Measurements from ENCODE around the gene FANCI. TPM values are rescaled to one million over a fixed set of nuclear protein-coding genes. Genes with fewer than 3 reads are reported as not detected.

Gene FANCI
- total and polyA plus RNA-seq, 2 of the 4 experiments (the other 2 are of a cell fraction): 13.2 to 34.2 TPM

DNA sequence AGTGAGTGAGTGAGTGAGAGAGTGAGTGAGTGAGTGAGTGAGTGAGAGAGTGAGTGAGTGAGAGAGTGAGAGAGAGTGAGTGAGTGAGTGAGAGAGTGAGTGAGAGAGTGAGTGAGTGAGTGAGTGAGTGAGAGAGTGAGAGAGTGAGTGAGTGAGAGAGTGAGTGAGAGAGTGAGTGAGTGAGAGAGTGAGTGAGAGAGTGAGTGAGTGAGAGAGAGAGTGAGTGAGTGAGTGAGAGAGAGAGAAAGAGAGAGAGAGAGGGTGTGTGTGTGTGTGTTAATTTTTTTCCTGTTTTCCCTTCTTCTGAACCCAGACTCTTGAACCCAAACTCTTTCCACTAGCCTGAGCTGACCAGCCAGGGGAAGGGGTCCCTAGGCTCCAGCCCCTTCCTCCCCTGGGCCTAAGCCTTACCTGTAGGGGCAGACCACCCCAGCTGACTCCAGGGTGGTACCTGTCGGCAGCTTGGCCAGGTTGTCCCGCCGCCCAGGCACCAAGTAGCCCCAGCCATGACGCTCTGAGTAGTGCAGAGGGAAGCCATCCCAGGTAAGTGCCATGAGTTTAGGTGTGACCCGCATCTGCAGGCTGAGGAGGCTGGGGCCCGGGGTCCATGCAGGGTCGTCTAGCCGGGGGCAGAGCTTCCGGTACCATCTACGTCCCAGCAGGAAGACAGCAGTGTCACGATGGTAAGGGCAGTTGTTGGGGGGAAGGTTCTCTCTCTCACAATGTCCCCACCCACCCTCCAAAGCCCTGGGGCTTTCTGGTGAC is 81.4 kb downstream of the FANCI start:
- BruUV-seq (replicated peaks): no TSS peak

More for the DNA sequence above, 81.4 kb downstream of the FANCI start:
- Histone ChIP-seq H4K8ac (ENCODE audit: low read depth in 2 of 2, low read length in 2 of 2) (no peak overlapping the region), H3K14ac (replicated peaks; ENCODE audit: low read depth, low read length) (no peak overlapping the region), H2BK15ac (ENCODE audit: low read depth, low read length) (no peak overlapping the region), H3K4me1 (ENCODE audit: control insufficient read depth, insufficient read depth, low read length) (no peaks in the 10 kb centered on the region), H3K4ac (ENCODE audit: low read depth, low read length) (no peak overlapping the region), H3K56ac (ENCODE audit: extremely low read depth, insufficient read depth, low read length) (no peak overlapping the region), H2BK20ac (ENCODE audit: low read depth, low read length) (no peak overlapping the region), H2BK5ac (ENCODE audit: low read depth, low read length, poor library complexity, severe bottlenecking) (no peak overlapping the region), H3K23ac (ENCODE audit: low read depth, low read length) (no peak overlapping the region), H3K4me3 (ENCODE audit: insufficient read depth, low read depth, low read length) (no peak overlapping the region), H3K36me3 (ENCODE audit: control insufficient read depth, insufficient read depth, low read length) (peaks cover 97% of the 10 kb centered on the region), H3K27ac (ENCODE audit: insufficient read depth, low read length) (no peak overlapping the region), H4K5ac (ENCODE audit: low read depth, low read length) (no peak overlapping the region), H3K18ac (ENCODE audit: low read depth, low read length) (no peak overlapping the region), H3K9ac (ENCODE audit: low read depth, low read length) (no peak overlapping the region), H3K4me2 (ENCODE audit: low read depth, low read length) (no peak overlapping the region), H2AK5ac (ENCODE audit: low read depth, low read length) (no peak overlapping the region), H3K9me1 (ENCODE audit: insufficient read depth, low read length) (peaks cover 7% of the 10 kb centered on the region), H2AK9ac (replicated peaks; ENCODE audit: low read depth, low read length, poor library complexity) (no peak overlapping the region), H3K9me3 (ENCODE audit: control insufficient read depth, insufficient read depth, low read length) (no peaks in the 10 kb centered on the region), H3K79me1 (ENCODE audit: low read depth in 1 of 2, low read length in 2 of 2) (peaks cover 44 to 78% of the 10 kb centered on the region in 2 experiments), H2AFZ (replicated peaks; ENCODE audit: low read length, poor library complexity) (no peak overlapping the region), H4K20me1 (ENCODE audit: insufficient read depth, low read length) (peaks cover 46% of the 10 kb centered on the region), H3K27me3 (ENCODE audit: control insufficient read depth, insufficient read depth, low read length) (no peaks in the 10 kb centered on the region), H4K91ac (ENCODE audit: insufficient read depth, low read depth, low read length) (no peak overlapping the region), H2BK120ac (ENCODE audit: low read depth, low read length) (no peak overlapping the region)
- dilution Hi-C loops (cut with HindIII; ENCODE audit: low sequenced_read_pairs, unreplicated experiment) (no loop called here), intact Hi-C loops (cut with micrococcal nuclease) (no loop called here), in situ Hi-C loops (cut with MboI; ENCODE audit: low sequenced_read_pairs) (no loop called here)
- POLR2A ChIA-PET (ENCODE audit: unreplicated experiment): no interaction called here
- no peak for DNase-seq
- ATAC-seq (ENCODE audit: low read depth): no peak
- CTCF ChIA-PET: no interaction called here
- no CpG with 5 or more reads among the region's 11 CpGs for WGBS, 2 experiments (ENCODE audit: extremely low coverage in 2 of 2, insufficient read length in 1 of 2)
- TF ChIP-seq, protein P1, sequence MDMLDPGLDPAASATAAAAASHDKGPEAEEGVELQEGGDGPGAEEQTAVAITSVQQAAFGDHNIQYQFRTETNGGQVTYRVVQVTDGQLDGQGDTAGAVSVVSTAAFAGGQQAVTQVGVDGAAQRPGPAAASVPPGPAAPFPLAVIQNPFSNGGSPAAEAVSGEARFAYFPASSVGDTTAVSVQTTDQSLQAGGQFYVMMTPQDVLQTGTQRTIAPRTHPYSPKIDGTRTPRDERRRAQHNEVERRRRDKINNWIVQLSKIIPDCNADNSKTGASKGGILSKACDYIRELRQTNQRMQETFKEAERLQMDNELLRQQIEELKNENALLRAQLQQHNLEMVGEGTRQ (IDR thresholded peaks at IDR 0.05; ENCODE audit: low read depth, low read length): no peak
- TF ChIP-seq, protein P2, sequence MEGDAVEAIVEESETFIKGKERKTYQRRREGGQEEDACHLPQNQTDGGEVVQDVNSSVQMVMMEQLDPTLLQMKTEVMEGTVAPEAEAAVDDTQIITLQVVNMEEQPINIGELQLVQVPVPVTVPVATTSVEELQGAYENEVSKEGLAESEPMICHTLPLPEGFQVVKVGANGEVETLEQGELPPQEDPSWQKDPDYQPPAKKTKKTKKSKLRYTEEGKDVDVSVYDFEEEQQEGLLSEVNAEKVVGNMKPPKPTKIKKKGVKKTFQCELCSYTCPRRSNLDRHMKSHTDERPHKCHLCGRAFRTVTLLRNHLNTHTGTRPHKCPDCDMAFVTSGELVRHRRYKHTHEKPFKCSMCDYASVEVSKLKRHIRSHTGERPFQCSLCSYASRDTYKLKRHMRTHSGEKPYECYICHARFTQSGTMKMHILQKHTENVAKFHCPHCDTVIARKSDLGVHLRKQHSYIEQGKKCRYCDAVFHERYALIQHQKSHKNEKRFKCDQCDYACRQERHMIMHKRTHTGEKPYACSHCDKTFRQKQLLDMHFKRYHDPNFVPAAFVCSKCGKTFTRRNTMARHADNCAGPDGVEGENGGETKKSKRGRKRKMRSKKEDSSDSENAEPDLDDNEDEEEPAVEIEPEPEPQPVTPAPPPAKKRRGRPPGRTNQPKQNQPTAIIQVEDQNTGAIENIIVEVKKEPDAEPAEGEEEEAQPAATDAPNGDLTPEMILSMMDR (conservative IDR thresholded peaks at IDR 0.05; ENCODE audit: low read depth, low read length): no peak
- TF ChIP-seq CEBPB (IDR thresholded peaks at IDR 0.05; ENCODE audit: low read depth, low read length) (no peak), CHD1 (IDR thresholded peaks at IDR 0.05; ENCODE audit: low read depth, low read length) (no peak), SMC3 (IDR thresholded peaks at IDR 0.05; ENCODE audit: low read depth, low read length) (no peak)
